Retinal pigment epithelial cell (primary cell): ENCODE measurements around the gene KAT7.
A peak's percentile ranks its signal among the peaks of the same experiment; 100 is the strongest.

ENCODE experiments used
- DNase-seq: peaks from one replicate; pipeline ENCODE4 v3.0.0-alpha.2; 2010; ENCODE audit warnings: low read depth
- H3K4me3 ChIP-seq: 2 replicates; pipeline ENCODE4 v1.5.1; 2011; ENCODE audit warnings: mild to moderate bottlenecking, low read length, control low read depth, moderate library complexity
- CTCF ChIP-seq: conservative IDR thresholded peaks from 2 replicates; pipeline ENCODE4 v1.5.1; 2011; ENCODE audit warnings: low read depth, low read length, control low read depth, inconsistent platforms

The KAT7 gene

GRCh38 chr17:49789243-49789578, 730 bp downstream of the KAT7 start:
- DNase-seq: no peak
- TF ChIP-seq CTCF: no peak
- H3K4me3 ChIP-seq: peak overlapping the region; percentile 64

DNA sequence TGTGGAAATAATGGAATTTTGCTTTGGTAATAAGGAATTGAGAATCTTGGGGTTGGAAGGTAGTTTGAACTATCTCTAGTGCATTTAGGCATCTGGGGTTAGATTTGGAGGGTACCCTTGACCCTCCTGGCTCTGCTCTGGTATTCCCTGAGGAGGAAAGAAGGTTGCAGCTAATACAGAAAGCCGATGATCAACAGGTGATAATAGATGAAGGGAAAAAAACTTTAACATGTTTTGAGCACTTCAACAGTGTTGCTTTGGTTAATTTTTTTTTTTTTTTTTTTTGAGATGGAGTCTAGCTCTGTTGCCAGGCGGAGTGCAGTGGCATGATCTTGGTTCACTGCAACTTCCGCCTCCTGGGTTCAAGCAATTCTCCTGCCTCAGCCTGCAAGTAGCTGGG, 4.8 kb downstream of the KAT7 start:
- no peak for DNase-seq
- H3K4me3 ChIP-seq: no peak overlapping the region
- no peak for TF ChIP-seq CTCF

DNA sequence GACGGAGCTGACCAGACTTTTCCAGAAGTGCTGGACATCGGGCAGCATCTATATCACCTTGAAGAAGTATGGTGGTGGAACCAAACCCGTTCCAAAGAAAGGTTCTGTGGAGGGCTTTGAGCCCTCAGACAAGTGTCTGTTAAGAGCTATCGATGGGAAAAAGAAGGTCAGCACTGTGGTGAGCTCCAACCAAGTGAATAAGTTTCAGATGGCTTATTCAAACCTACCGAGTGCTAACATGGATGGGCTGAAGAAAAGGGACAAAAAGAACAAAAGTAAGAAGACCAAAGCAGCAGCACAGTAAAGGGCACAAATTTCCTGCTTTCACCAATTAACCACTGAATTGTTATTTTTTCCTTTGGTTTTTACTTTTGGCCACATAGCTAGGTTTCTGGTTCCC, 6.9 kb downstream of the KAT7 start:
- TF ChIP-seq CTCF: no peak
- DNase-seq: no peak
- no peak overlapping the region for H3K4me3 ChIP-seq

DNA sequence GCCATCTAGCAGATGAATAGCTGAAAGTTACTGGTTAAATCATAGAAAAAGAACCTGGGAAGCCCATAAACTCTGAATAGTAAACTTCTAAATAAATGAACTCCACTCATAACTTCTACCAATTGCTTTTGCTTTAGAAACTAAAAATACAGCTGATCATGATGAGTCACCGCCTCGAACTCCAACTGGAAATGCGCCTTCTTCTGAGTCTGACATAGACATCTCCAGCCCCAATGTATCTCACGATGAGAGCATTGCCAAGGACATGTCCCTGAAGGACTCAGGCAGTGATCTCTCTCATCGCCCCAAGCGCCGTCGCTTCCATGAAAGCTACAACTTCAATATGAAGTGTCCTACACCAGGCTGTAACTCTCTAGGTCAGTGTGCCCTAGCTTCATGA, 9.7 kb downstream of the KAT7 start:
- no peak overlapping the region for H3K4me3 ChIP-seq
- no peak for DNase-seq
- no peak for TF ChIP-seq CTCF

DNA sequence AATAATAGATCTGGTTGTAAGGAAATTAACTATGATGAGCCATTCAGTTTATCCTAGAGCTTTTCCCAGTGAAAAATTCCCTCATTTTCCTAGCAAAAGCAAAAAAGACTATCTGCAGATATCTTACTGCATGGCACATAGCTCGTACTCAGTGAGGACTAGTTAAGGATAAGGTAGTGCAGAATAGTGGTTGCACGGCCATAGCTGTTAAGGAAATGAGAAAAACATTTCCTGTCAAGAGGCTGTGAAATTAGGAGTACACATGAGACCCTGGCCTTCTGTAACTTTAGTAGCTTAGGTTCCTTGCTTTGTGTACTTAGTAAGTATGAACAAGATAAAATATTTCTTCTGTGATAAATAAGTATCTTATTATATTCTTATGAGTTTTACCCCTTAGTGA, 10.3 kb downstream of the KAT7 start:
- H3K4me3 ChIP-seq: no peak overlapping the region
- DNase-seq: no peak
- no peak for TF ChIP-seq CTCF

DNA sequence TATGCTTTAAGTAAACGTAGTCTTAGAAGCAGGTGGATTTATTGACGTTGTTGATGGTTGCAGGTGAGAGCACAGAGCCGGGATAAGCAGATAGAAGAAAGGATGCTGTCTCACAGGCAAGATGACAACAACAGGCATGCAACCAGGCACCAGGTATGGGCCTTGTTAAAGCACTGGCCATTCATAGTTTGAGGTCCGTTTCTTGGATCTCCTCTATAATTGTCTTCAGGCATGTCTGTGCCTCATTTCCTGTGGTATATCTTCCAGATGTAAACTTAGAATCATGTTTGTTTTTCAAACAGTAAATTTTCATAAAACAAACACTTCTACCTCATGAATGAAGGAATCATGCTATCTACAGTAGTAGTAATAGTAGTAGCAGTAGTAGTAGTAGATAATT, 20.6 kb downstream of the KAT7 start:
- TF ChIP-seq CTCF: no peak
- no peak overlapping the region for H3K4me3 ChIP-seq
- no peak for DNase-seq

GRCh38 chr17:49814781-49815529, 26.5 kb downstream of the KAT7 start:
- H3K4me3 ChIP-seq: no peak overlapping the region
- no peak for TF ChIP-seq CTCF
- no peak for DNase-seq
